Measurements from ENCODE around the gene DDAH1. TPM values are rescaled to one million over a fixed set of nuclear protein-coding genes. Genes with fewer than 3 reads are reported as not detected.

Gene DDAH1
- total and polyA plus RNA-seq, 2 experiments from 2014 or later: 29.4 to 41.7 TPM

GRCh38 chr1:85379203-85380136 lies 85.5 kb downstream of the DDAH1 start:
- Histone ChIP-seq H3K4me3 (no peak overlapping the region), H3K27ac (ENCODE audit: low read depth) (no peak overlapping the region), H2AFZ (no peak overlapping the region), H3K36me3 (ENCODE audit: insufficient read depth) (peaks cover 6% of the 10 kb centered on the region; the same call in 1 of the 2 replicates), H3F3A (replicated peaks; ENCODE audit: low read depth) (no peaks in the 10 kb centered on the region), H3K4me1 (ENCODE audit: insufficient read depth) (no peaks in the 10 kb centered on the region), H3K4me2 (no peak overlapping the region), H3K27me3 (ENCODE audit: insufficient read depth) (no peaks in the 10 kb centered on the region), H3K79me2 (replicated peaks; ENCODE audit: insufficient read depth) (peaks cover 17% of the 10 kb centered on the region), H4K20me1 (replicated peaks; ENCODE audit: insufficient read depth) (no peaks in the 10 kb centered on the region), H3K9me2 (ENCODE audit: insufficient read depth) (no peaks in the 10 kb centered on the region)
- Mint-ChIP-seq H3K27ac (no peak overlapping the region), H3K9me3 (peaks cover 20% of the 10 kb centered on the region), H3K27me3 (ENCODE audit: insufficient read depth, low read depth, poor library complexity) (peaks cover 2% of the 10 kb centered on the region), H3K36me3 (ENCODE audit: low read depth) (peaks cover 21% of the 10 kb centered on the region), H3K4me1 (peaks cover 5% of the 10 kb centered on the region; the same call in 1 of the 3 replicates), H3K4me3 (no peak overlapping the region)
- DNase-seq (ENCODE audit: low spot score) (no peak), ATAC-seq (no peak)
- TF ChIP-seq ZNF462 (CRISPR knock-in tag; IDR thresholded peaks at IDR 0.05) (no peak), REST (IDR thresholded peaks at IDR 0.05; ENCODE audit: unreplicated experiment) (no peak), NANOG (IDR thresholded peaks at IDR 0.05; ENCODE audit: borderline replicate concordance) (no peak), ZNF331 (CRISPR knock-in tag; IDR thresholded peaks at IDR 0.05; ENCODE audit: low read depth) (no peak), CTCF (conservative IDR thresholded peaks at IDR 0.05; ENCODE audit: low read depth in 2 of 2) (no peak), EZH2phosphoT487 (IDR thresholded peaks at IDR 0.05; ENCODE audit: unreplicated experiment) (no peak), STAT1 (IDR thresholded peaks at IDR 0.05; ENCODE audit: unreplicated experiment) (no peak), ETS1 (IDR thresholded peaks at IDR 0.05) (no peak), POLR2AphosphoS5 (IDR thresholded peaks at IDR 0.05; ENCODE audit: low read depth) (no peak), EZH2 (IDR thresholded peaks at IDR 0.05; ENCODE audit: low read depth, unreplicated experiment) (no peak), CREB1 (CRISPR knock-in tag; IDR thresholded peaks at IDR 0.05; ENCODE audit: low read depth) (no peak), ZNF114 (CRISPR knock-in tag; IDR thresholded peaks at IDR 0.05) (no peak), JUNB (IDR thresholded peaks at IDR 0.05; ENCODE audit: unreplicated experiment) (no peak)

All from GM23338 (cell line).